HG02571 (cell line): ENCODE measurements around the gene CIDEC.

Source experiments
- ATAC-seq: cut with Tn5 transposase; IDR thresholded peaks from one replicate; pipeline ENCODE4 v1.9.1; 2021; ENCODE audit warnings: mild to moderate bottlenecking, moderate library complexity; ENCODE audit not compliant: unreplicated experiment

The CIDEC gene, protein sequence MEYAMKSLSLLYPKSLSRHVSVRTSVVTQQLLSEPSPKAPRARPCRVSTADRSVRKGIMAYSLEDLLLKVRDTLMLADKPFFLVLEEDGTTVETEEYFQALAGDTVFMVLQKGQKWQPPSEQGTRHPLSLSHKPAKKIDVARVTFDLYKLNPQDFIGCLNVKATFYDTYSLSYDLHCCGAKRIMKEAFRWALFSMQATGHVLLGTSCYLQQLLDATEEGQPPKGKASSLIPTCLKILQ

GRCh38 chr3:9879830-9880549 lies at the start of gene CIDEC:
TSS of gene CIDEC (minus strand) at chr3:9880253. CDS start at chr3:9878486, 1,767 bp downstream.
- no peak for ATAC-seq

DNA sequence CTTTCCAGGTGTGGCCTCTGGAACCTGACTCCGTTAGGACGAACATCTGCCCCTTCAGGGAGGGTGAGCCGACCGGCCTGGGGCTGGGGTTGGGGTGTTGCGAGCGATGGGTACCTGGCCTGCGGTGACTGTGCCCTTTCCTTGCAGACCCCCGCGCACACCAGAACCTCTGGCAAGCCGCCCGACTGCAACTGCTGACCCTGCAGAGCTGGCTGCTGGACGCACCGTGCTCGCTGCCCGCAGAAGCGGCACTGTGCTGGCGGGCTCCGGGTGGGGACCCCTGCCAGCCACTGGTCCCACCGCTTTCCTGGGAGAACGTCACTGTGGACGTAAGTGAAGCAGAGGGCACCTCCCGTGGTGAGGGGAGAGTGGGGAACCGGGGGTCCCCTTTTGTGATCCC lies 48.1 kb upstream of the CIDEC start:
- ATAC-seq, result no peak

DNA sequence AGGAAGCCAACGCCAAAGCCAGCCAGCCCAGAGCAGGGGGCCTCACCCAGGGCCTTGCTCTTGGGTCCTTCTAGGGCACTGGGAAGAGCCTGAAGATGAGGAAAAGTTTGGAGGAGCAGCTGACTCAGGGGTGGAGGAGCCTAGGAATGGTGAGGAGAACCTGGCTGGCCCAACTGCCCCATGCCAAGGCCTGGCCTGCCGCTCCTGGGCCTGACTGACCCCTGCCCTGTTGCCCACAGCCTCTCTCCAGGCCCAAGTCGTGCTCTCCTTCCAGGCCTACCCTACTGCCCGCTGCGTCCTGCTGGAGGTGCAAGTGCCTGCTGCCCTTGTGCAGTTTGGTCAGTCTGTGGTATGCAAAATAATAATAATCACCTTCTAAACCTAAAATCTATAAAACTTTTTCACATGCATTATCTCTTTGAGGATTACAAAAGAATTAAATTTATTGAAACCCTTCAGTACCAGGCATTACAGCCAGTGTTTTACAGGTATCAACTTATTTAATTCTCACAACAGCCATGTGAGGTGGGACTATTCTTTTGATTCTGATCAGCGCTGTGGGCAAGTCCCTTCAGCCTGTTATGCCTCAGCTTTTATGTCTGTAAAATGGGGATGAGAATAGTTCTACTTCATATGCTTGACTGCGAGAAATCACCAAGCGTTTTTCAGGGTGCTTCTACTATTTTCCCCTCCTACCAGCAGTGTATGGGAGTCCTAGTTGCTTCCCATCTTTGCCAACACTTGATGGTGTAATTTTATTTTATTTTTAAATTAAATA lies 38.4 kb upstream of the CIDEC start:
- no peak for ATAC-seq

- no peak for ATAC-seq
These were observed 37.8 kb upstream of the CIDEC start for GRCh38 chr3:9917820-9918219.

DNA sequence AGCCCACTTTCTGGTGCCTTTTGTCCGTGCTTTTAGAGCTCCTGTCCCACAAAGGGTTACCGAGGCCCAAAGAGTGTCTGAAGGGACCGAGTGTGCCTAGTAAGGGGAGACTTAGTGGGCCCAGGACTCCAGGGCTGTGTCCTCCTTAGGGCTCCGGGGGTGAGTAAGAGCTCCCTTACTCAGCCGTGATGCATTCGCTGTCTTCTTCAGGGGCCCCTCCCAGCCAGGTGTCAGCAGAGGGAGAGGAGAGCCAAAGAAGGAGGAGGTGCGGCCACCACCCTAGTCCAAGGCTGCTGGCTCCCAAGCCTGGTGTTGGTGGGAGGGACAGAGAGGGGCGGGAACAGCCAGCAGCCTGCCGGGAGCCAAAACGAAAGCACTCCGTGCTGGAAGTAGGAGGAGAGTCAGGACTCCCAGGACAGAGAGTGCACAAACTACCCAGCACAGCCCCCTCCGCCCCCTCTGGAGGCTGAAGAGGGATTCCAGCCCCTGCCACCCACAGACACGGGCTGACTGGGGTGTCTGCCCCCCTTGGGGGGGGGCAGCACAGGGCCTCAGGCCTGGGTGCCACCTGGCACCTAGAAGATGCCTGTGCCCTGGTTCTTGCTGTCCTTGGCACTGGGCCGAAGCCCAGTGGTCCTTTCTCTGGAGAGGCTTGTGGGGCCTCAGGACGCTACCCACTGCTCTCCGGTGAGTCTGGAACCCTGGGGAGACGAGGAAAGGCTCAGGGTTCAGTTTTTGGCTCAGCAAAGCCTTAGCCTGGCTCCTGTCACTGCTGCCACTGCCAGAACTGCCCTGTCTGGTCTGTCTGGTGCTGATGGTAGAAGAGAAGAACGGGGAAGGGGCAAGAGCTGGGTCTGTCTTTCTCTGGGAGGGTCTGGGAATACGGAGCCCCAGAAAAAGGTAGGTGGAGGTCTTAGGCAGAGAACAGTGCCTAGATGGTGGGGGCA lies 37.0 kb upstream of the CIDEC start, which contains the start of gene IL17RC:
Gene IL17RC, plus strand, starts transcription at position 365 of the 947 bp plus-strand sequence. Its CDS starts 218 bp downstream, at position 583.
- no peak for ATAC-seq

- no peak for ATAC-seq
These were observed 36.3 kb upstream of the CIDEC start for GRCh38 chr3:9916346-9916733.

- ATAC-seq, result no peak
These were observed 35.4 kb upstream of the CIDEC start for GRCh38 chr3:9915254-9916141.

- ATAC-seq, result no peak
These were observed 34.7 kb upstream of the CIDEC start for GRCh38 chr3:9914559-9915253.

DNA sequence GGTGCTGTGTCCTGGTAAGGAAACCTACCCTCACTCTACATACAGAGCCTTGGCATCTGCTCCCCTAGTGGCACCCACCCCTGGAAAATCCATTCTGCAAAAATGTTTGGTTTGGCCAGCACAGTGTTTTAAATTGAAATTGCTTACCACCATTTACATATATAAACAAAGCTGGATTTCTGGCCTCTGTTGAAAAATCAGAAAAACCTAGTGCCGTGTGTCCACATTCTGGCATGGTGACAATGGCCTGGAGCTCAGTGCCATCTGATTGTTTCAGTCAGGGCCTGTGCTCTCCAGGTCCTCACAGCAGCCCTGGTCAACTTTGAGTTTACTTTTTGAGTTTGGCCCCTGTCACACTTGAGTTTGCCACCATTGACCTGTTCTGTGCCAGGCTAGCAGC lies 34.0 kb upstream of the CIDEC start:
- ATAC-seq, result no peak

DNA sequence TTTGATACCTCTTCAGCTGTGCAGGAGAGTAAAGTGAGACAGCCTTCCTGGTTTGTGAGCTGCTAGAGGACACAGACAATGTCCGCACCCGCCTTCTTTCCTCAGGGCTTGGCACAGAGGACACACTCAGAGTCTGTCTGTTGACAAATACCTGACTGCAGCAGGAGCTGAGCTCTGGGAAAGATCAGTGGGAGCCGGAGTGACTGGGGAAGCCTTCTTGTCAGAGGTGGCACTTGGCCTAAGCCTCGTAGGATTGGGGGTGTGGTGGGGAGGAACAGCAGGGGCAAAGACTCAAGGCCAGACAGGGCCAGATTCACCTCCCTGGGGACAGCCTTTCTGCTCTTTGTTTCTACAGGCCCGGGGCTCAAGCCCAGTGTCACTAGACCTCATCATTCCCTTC lies 33.5 kb upstream of the CIDEC start:
- no peak for ATAC-seq

- no peak for ATAC-seq
These were observed 32.4 kb upstream of the CIDEC start for GRCh38 chr3:9912294-9912935.

DNA sequence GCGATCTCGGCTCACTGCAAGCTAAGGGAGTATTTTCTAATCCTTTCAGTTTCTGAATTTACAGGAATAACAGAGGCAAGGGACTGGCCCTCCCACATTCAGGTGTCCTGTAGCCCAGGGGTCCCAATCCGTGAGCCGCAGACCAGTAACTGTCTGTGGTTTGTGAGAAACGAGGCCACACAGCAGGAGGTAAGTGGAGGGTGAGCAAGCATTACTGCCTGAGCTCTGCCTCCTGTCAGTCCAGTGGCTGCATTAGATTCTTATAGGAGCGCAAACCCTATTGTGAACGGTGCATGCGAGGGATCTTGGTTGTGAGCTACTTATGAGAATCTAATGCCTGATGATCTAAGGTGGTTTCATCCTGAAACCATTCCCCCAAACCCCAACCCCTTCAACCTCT lies 31.8 kb upstream of the CIDEC start:
- ATAC-seq, result no peak

GRCh38 chr3:9909221-9910013 lies 29.4 kb upstream of the CIDEC start:
- no peak for ATAC-seq

DNA sequence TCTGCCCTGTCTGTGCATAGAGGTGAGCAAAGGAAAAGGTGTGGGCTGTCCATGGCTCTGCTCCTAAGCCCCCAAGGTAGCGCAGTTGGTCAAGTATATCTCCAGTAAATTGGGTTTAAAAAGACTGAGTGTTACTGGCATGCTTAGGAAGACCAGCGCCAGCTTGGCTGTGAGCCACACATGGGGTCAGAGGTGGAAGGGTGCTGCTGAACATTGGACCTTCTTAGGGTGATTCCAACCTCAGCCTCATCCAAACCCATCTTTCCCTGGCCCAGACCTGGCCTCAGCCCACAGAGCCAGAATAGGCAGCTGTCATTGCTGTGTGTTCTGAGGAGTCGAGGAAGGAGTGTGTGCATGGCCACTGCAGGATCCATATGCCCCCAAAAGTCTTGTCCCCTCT lies 28.2 kb upstream of the CIDEC start:
- no peak for ATAC-seq

DNA sequence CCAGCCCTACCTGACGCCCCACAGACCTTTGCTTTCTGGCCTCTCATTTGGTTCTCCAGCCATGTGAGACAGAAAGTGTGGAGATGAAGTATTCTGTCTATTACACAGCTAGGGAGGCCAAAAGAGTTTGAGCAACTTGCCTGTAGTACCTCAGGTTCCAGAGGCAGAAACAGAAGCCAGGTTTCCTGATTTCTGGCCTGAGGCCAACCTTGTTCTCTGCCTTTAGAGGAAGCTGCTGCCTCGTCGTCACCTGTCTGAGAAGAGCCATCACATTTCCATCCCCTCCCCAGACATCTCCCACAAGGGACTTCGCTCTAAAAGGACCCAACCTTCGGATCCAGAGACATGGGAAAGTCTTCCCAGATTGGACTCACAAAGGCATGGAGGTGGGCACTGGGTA lies 26.4 kb upstream of the CIDEC start:
- no peak for ATAC-seq

DNA sequence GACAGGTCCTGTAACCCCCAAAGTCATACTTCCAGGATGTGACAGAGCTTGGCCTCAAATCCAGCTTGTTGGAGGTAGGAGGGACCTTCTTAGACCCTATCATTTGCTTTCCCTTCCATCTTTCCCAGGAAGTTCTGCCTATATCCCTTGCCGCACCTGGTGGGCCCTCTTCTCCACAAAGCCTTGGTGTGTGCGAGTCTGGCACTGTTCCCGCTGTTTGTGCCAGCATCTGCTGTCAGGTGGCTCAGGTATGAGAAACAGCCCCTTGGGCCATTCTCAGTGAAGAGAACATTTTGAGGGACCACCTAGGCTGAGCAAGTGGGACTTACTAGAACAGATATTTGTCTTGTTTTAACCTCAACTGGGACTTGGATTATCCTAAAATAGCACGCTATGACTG lies 23.9 kb upstream of the CIDEC start:
- ATAC-seq, result no peak

GRCh38 chr3:9903238-9903624 lies 23.2 kb upstream of the CIDEC start:
- no peak for ATAC-seq
